A549 (cell line): ENCODE results near the gene COL6A6. TPM values are rescaled to one million over a fixed set of nuclear protein-coding genes. Genes with fewer than 3 reads are reported as not detected.

Source experiments
- ATAC-seq, 2 experiments: fragments of 200-7000 bp in 1 of 2; fragments of >200 bp in 1 of 2; cut with Nextera tagmentation in 1 of 2; cut with Tn5 transposase in 1 of 2; 3 replicates each; pipeline versions ENCODE4 v1.8.0 to v1.9.1; 2018 to 2020; ENCODE audit warnings: mild to moderate bottlenecking in 1 of 2, moderate library complexity in 1 of 2
- CTCF ChIA-PET: fragments of 300-600 bp; sonication (Branson Sonifier 250); formaldehyde crosslinking; extraction: SDS; loops from one replicate; lab custom pipeline; 2021; ENCODE audit warnings: antibody characterized with exemption, inconsistent platforms; lab: Yijun Ruan, JAX
- POLR2A ChIA-PET: fragments of 350-600 bp; formaldehyde crosslinking; extraction: SDS; loops from one replicate; lab custom pipeline; 2021; ENCODE audit warnings: antibody characterized with exemption, inconsistent platforms; lab: Yijun Ruan, JAX
- DNase-seq, 2 experiments: peaks; one replicate each; pipeline versions ENCODE4 v3.0.0 to v3.0.0-alpha.2; 2011 to 2016; ENCODE audit warnings: low read depth in 1 of 2, low spot score in 1 of 2
- FAIRE-seq: peaks from 2 replicates; lab custom pipeline; 2011; peaks lifted over from hg19 to GRCh38; lab: Jason Lieb, UNC
- H3K27ac ChIP-seq, 2 experiments: fragments of >200 bp; sonication (Bioruptor Twin); formaldehyde crosslinking; 3 replicates each; pipeline ENCODE4 v1.5.1; 2016 to 2017
- H3K4me1 ChIP-seq: fragments of >200 bp; sonication (Bioruptor Twin); formaldehyde crosslinking; 3 replicates; pipeline ENCODE4 v1.6.1; 2016
- H3K4me2 ChIP-seq: fragments of >200 bp; sonication (Bioruptor Twin); formaldehyde crosslinking; 3 replicates; pipeline ENCODE4 v1.6.1; 2016
- H3K4me3 ChIP-seq: fragments of >200 bp; sonication (Bioruptor Twin); formaldehyde crosslinking; 3 replicates; pipeline ENCODE4 v1.5.1; 2016
- H3K9me3 ChIP-seq: fragments of >200 bp; sonication (Bioruptor Twin); formaldehyde crosslinking; 3 replicates; pipeline ENCODE4 v1.6.1; 2016
- ATOH8 ChIP-seq: fragments of 250-450 bp; sonication (Bioruptor Pico); IDR thresholded peaks from 2 replicates; pipeline ENCODE4 v1.5.0; 2020; ENCODE audit warnings: low read depth, mild to moderate bottlenecking, moderate library complexity
- BCL3 ChIP-seq: fragments of >200 bp; sonication (Bioruptor Twin); formaldehyde crosslinking; IDR thresholded peaks from 3 replicates; pipeline ENCODE4 v1.6.1; 2016
- BHLHE40 ChIP-seq: IDR thresholded peaks from 2 replicates; pipeline ENCODE4 v1.6.1; 2012; ENCODE audit warnings: low read depth, low read length, inconsistent platforms
- CBX2 ChIP-seq: fragments of 200-600 bp; sonication (generic); IDR thresholded peaks from 2 replicates; pipeline ENCODE4 v1.6.1; 2016; ENCODE audit warnings: low read depth, mild to moderate bottlenecking, borderline replicate concordance
- CBX8 ChIP-seq: fragments of 200-600 bp; sonication (generic); IDR thresholded peaks from 2 replicates; pipeline ENCODE4 v1.6.1; 2016
- CHD2 ChIP-seq: fragments of 150-350 bp; IDR thresholded peaks from 2 replicates; pipeline ENCODE4 v1.6.1; 2014; ENCODE audit warnings: low read length; ENCODE audit not compliant: partially characterized antibody
- EP300 ChIP-seq, 2 experiments: fragments of >200 bp; sonication (Bioruptor Twin); formaldehyde crosslinking; IDR thresholded peaks; 2 replicates in 1 of 2; 3 replicates in 1 of 2; pipeline ENCODE4 v1.6.1; 2016 to 2017
- FOSB ChIP-seq: fragments of 250-450 bp; sonication (Bioruptor Pico); IDR thresholded peaks from 2 replicates; pipeline ENCODE4 v1.5.0; 2020; ENCODE audit warnings: mild to moderate bottlenecking, moderate library complexity
- FOSL2 ChIP-seq, 2 experiments: fragments of 450-650 bp in 1 of 2; fragments of >200 bp in 1 of 2; sonication (Bioruptor Twin) in 1 of 2; formaldehyde crosslinking; IDR thresholded peaks; 2 replicates each; pipeline versions ENCODE4 v1.5.0 to v1.6.1; 2016 to 2020; ENCODE audit warnings: mild to moderate bottlenecking in 1 of 2, moderate library complexity in 1 of 2
- FOXS1 ChIP-seq: fragments of 250-450 bp; sonication (Bioruptor Pico); IDR thresholded peaks from 2 replicates; pipeline ENCODE4 v1.5.0; 2020; ENCODE audit warnings: mild to moderate bottlenecking, moderate library complexity
- HEYL ChIP-seq: fragments of 250-450 bp; sonication (Bioruptor Pico); IDR thresholded peaks from 2 replicates; pipeline ENCODE4 v1.8.0; 2021; ENCODE audit warnings: mild to moderate bottlenecking, moderate library complexity
- KDM1A ChIP-seq: fragments of 200-600 bp; sonication (generic); IDR thresholded peaks from 2 replicates; pipeline ENCODE4 v1.6.1; 2016; ENCODE audit warnings: low read depth, mild to moderate bottlenecking
- MAFK ChIP-seq: fragments of 450-650 bp; IDR thresholded peaks from 2 replicates; pipeline ENCODE4 v1.6.1; 2014; ENCODE audit not compliant: partially characterized antibody
- MYC ChIP-seq: IDR thresholded peaks from 2 replicates; pipeline ENCODE4 v1.6.1; 2012; ENCODE audit warnings: mild to moderate bottlenecking, inconsistent platforms, low read length, improper control_type of control experiment, borderline replicate concordance
- NFE2L2 ChIP-seq: fragments of 150-350 bp; conservative IDR thresholded peaks from 2 replicates; pipeline ENCODE4 v1.6.1; 2014; ENCODE audit warnings: low read length
- NR3C1 ChIP-seq: fragments of >200 bp; sonication (Bioruptor Twin); formaldehyde crosslinking; IDR thresholded peaks from 3 replicates; pipeline ENCODE4 v1.6.1; 2017
- POLR2A ChIP-seq: IDR thresholded peaks from 2 replicates; pipeline ENCODE4 v1.6.1; 2012; ENCODE audit warnings: mild to moderate bottlenecking, low read length
- REST ChIP-seq: fragments of 200-600 bp; sonication (generic); IDR thresholded peaks from 2 replicates; pipeline ENCODE4 v1.6.1; 2016; ENCODE audit warnings: antibody characterized with exemption, mild to moderate bottlenecking, moderate library complexity
- USF2 ChIP-seq: fragments of 450-650 bp; IDR thresholded peaks from 2 replicates; pipeline ENCODE4 v1.6.1; 2014; ENCODE audit warnings: antibody characterized with exemption
- WGBS: methylation state at CpG from one replicate; pipeline ENCODE4 v1.1.6; 2017; ENCODE audit errors: missing lambda C conversion rate; 5-methylcytosine and 5-hydroxymethylcytosine counted together
- polyA plus RNA-seq, 4 experiments: library from polyadenylated mRNA; depleted of rRNA in 3 of 4; stranded (reverse); fragments of >200 nt; fragmentation: RNase III in 1 of 4; extraction: RNeasy Plus Mini Kit Qiagen cat#74134 plus additional on column Dnase treatment in 1 of 4; gene quantifications; 2 replicates in 3 of 4; 3 replicates in 1 of 4; pipeline ENCODE4 v1.2.3, GENCODE V29; 2011 to 2017
- TF ChIP-seq, protein P1 (sequence below): fragments of 250-450 bp; sonication (Bioruptor Pico); IDR thresholded peaks from 2 replicates; pipeline ENCODE4 v1.5.0; 2021; ENCODE audit warnings: mild to moderate bottlenecking, moderate library complexity, borderline replicate concordance

The COL6A6 gene
- polyA plus RNA-seq, 2 of the 4 experiments (the other 2 are of a cell fraction) = not detected

- no peak for FAIRE-seq
- no peak for ATAC-seq
- no peak overlapping the region for H3K4me3 ChIP-seq
- H3K27ac ChIP-seq = no peak overlapping the region
- H3K4me2 ChIP-seq = no peak overlapping the region
- CTCF ChIA-PET = no interaction called here
- H3K4me1 ChIP-seq = no peaks in the 10 kb centered on the region
- WGBS = 0% methylated on average over 1 of the region's 1 CpG
- H3K9me3 ChIP-seq = no peaks in the 10 kb centered on the region
- POLR2A ChIA-PET = no interaction called here
- TF ChIP-seq BCL3 (no peak), FOSL2 (IDR thresholded peaks at IDR 0.05) (no peak), FOSL2 (CRISPR knock-in tag; IDR thresholded peaks at IDR 0.05) (no peak), CBX8 (no peak), REST (no peak), FOXS1 (no peak), POLR2A (no peak), CBX2 (no peak), MYC (no peak), NR3C1 (no peak)
- TF ChIP-seq, protein P1, sequence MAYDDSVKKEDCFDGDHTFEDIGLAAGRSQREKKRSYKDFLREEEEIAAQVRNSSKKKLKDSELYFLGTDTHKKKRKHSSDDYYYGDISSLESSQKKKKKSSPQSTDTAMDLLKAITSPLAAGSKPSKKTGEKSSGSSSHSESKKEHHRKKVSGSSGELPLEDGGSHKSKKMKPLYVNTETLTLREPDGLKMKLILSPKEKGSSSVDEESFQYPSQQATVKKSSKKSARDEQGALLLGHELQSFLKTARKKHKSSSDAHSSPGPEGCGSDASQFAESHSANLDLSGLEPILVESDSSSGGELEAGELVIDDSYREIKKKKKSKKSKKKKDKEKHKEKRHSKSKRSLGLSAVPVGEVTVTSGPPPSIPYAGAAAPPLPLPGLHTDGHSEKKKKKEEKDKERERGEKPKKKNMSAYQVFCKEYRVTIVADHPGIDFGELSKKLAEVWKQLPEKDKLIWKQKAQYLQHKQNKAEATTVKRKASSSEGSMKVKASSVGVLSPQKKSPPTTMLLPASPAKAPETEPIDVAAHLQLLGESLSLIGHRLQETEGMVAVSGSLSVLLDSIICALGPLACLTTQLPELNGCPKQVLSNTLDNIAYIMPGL (CRISPR knock-in tag) = no peak
- no peak for DNase-seq
Measured at GRCh38 chr3:130514681-130515080, 2.3 kb upstream of the COL6A6 start.

- CTCF ChIA-PET = interaction anchor here (0.9 kb wide), 1 partner anchor 11 kb away, joined by 3 read pairs; no protein-coding TSS in a partner anchor
- no peak for DNase-seq
- no peaks in the 10 kb centered on the region for H3K4me1 ChIP-seq
Measured at GRCh38 chr3:130515755-130516154, 1.2 kb upstream of the COL6A6 start.

More at GRCh38 chr3:130515755-130516154, 1.2 kb upstream of the COL6A6 start:
- no peak overlapping the region for H3K27ac ChIP-seq
- no peak for ATAC-seq
- POLR2A ChIA-PET = no interaction called here
- 7% methylated on average over 2 of the region's 2 CpGs for WGBS
- no peak for TF ChIP-seq BHLHE40
- no peak for TF ChIP-seq KDM1A
- no peak for TF ChIP-seq ATOH8
- no peak for TF ChIP-seq USF2
- no peak for TF ChIP-seq NFE2L2
- TF ChIP-seq CHD2 = no peak
- no peak for TF ChIP-seq FOSL2 (IDR thresholded peaks at IDR 0.05)
- no peak for TF ChIP-seq FOSL2 (CRISPR knock-in tag; IDR thresholded peaks at IDR 0.05)
- TF ChIP-seq MAFK = no peak
- no peak for TF ChIP-seq FOSB (CRISPR knock-in tag)
- TF ChIP-seq EP300 (IDR thresholded peaks at IDR 0.05) = no peak
- TF ChIP-seq HEYL (CRISPR knock-in tag) = no peak
- no peak for TF ChIP-seq BCL3
- TF ChIP-seq, all 56 proteins: peak for 0
- H3K9me3 ChIP-seq = no peaks in the 10 kb centered on the region
- FAIRE-seq = no peak
- H3K4me2 ChIP-seq = no peak overlapping the region
- no peak overlapping the region for H3K4me3 ChIP-seq
